Activated CD8-positive, alpha-beta T cell treated with anti-CD3 and anti-CD28 coated beads for 36 hours (primary cell): ENCODE data around the gene PKD2L1. TPM values are rescaled to one million over a fixed set of nuclear protein-coding genes. Genes with fewer than 3 reads are reported as not detected.

Experiments used
- ATAC-seq: fragments of 200-7000 bp; cut with Tn5 transposase; one replicate; pipeline ENCODE4 v1.10.0; 2021; ENCODE audit warnings: mild to moderate bottlenecking, moderate library complexity
- CTCF ChIA-PET: fragments of 350-600 bp; sonication (Branson Sonifier 250); formaldehyde crosslinking; loops from one replicate; lab custom pipeline; 2021; ENCODE audit warnings: antibody characterized with exemption; lab: Charles Lee
- POLR2A ChIA-PET: fragments of 350-600 bp; sonication (Branson Sonifier 250); formaldehyde crosslinking; loops from one replicate; lab custom pipeline; 2021; ENCODE audit warnings: antibody characterized with exemption; lab: Charles Lee
- DNase-seq: peaks from one replicate; pipeline ENCODE4 v3.0.0-alpha.2; 2020
- H3K27ac Mint-ChIP-seq: one replicate; pipeline ENCODE4 v1.8.0; 2021; ENCODE audit warnings: mild to moderate bottlenecking, mixed read lengths
- H3K27me3 Mint-ChIP-seq: one replicate; pipeline ENCODE4 v1.8.0; 2021; ENCODE audit warnings: mixed read lengths
- H3K36me3 Mint-ChIP-seq: one replicate; pipeline ENCODE4 v1.8.0; 2021; ENCODE audit warnings: low read depth, mixed read lengths
- H3K4me1 Mint-ChIP-seq: one replicate; pipeline ENCODE4 v1.8.0; 2021; ENCODE audit warnings: low read depth, mixed read lengths
- H3K4me3 Mint-ChIP-seq: one replicate; pipeline ENCODE4 v1.8.0; 2021; ENCODE audit warnings: mild to moderate bottlenecking, moderate library complexity, mixed read lengths
- H3K9me3 Mint-ChIP-seq: one replicate; pipeline ENCODE4 v1.8.0; 2021; ENCODE audit warnings: mixed read lengths
- intact Hi-C: fragments of 100-400 bp; cut with micrococcal nuclease; formaldehyde crosslinking; loops from one replicate; pipeline ENCODE4 v1.10.0; 2022
- total RNA-seq, 2 experiments: library from RNA; stranded (reverse); gene quantifications; one replicate each; pipeline ENCODE4 v1.2.3, GENCODE V29; 2021
- TF ChIP-seq, protein P1 (sequence below): fragments of 200-600 bp; IDR thresholded peaks from one replicate; pipeline ENCODE4 v1.8.0; 2022; ENCODE audit warnings: antibody characterized with exemption, mild to moderate bottlenecking

The PKD2L1 gene
- total RNA-seq, 2 experiments from 2014 or later: not detected

DNA sequence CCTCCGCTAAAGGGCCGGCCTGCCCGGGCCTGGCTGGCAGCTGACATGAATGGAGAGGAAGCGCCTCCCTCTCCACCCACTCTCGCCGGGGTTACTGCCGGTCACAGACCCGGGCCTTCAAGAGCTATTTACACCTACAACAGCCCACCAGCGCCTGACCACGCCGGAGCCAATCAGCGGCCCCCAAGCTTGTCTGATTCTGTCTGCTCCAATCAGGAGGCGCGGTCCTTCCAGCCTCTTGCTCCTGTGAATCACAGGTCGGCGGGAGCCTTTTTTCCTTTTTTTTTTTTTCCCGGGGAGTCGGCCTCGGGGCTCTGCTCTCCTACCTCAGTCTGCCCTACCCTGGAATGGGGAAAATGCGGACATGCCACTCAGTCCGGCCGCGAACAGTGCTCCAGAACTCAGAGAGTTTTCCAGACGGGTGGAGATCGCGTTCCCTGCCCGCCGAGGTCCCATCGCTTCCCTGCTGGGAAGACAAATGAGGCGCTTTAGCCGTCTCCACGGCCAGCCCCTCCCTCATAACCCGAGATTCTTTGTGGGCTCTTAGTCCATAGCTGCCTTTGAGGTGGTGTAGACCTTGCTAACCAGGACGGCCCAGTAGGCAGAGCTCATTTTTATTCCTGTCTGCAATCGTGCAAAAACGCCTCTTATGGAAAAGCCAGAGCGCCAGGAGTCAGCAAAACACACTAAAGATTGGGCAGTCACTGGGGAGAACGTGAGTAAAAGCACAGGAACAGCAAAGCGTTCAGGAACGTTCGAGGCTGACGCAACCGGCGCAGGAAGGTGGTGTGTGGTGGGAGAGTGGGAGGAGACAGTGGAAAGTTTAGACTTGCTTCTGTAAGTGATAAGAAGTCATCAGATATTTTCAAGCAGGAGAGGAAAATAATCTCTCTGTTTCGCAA lies 43.5 kb upstream of the PKD2L1 start:
- ATAC-seq (peak; percentile 83), DNase-seq (peak; percentile 100)
- Mint-ChIP-seq H3K4me3 (no peak overlapping the region), H3K4me1 (peaks cover 39% of the 10 kb centered on the region), H3K36me3 (peaks cover 11% of the 10 kb centered on the region), H3K9me3 (no peaks in the 10 kb centered on the region), H3K27ac (no peak overlapping the region), H3K27me3 (no peaks in the 10 kb centered on the region)
- intact Hi-C loops: loop anchor here (2.0 kb wide), 1 partner anchor 25 kb away; no protein-coding TSS in a partner anchor
- POLR2A ChIA-PET: interaction anchor here (0.6 to 4.1 kb wide), 22 partner anchors 8 to 641 kb away, joined by 3 to 32 read pairs (median 4); partner anchors contain the start of genes COX15, CUTC, HIF1AN and SCD
- CTCF ChIA-PET: interaction anchor here (0.7 to 1.8 kb wide), 10 partner anchors 10 to 145 kb away, joined by 3 to 11 read pairs (median 3); partner anchors contain the start of gene SCD
- TF ChIP-seq, protein P1, sequence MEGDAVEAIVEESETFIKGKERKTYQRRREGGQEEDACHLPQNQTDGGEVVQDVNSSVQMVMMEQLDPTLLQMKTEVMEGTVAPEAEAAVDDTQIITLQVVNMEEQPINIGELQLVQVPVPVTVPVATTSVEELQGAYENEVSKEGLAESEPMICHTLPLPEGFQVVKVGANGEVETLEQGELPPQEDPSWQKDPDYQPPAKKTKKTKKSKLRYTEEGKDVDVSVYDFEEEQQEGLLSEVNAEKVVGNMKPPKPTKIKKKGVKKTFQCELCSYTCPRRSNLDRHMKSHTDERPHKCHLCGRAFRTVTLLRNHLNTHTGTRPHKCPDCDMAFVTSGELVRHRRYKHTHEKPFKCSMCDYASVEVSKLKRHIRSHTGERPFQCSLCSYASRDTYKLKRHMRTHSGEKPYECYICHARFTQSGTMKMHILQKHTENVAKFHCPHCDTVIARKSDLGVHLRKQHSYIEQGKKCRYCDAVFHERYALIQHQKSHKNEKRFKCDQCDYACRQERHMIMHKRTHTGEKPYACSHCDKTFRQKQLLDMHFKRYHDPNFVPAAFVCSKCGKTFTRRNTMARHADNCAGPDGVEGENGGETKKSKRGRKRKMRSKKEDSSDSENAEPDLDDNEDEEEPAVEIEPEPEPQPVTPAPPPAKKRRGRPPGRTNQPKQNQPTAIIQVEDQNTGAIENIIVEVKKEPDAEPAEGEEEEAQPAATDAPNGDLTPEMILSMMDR: no peak

DNA sequence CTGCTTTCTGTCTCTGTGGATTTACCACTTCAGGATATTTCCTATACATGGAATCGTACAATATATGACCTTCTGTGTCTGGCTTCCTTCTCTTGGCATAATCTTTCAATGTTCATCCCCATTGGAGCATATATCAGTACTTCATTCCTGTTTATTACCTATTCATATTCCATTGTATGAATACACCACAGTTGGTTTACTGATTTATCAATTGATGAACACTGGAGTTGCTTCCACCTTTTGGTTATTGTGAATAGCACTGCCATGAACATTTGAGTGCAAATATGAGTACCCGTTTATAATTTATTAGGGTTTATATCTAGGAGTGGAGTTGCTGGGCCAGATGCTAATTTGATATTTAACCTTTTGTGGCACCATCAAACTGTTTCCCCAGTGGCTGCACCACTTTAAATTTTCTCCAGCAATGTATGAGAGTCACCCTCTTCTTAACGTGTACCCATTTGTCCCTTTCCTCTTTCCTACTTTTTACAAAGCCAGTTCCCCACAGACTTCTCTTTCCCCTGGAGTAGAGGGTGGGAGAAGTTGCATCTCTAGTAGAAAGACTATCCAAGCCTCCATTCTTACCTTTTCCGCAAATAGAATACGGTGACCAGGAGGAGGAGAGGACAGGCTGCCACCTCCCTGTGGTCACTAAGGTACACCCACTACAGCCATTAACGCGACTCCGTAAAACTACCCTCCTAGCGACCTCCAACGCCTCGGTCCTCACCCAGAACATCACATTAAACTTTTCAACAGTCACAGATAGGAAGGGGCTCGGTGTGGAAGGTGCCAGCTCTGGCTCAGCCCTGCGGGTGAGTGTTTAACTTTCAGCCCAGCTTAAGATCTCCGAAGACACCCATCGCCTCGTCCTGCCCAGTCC lies 42.6 kb upstream of the PKD2L1 start:
- no peak for DNase-seq
- POLR2A ChIA-PET: interaction anchor here (0.6 to 4.1 kb wide), 10 partner anchors 7 to 641 kb away, joined by 3 to 32 read pairs (median 4); partner anchors contain the start of genes COX15, CUTC, HIF1AN and SCD
- TF ChIP-seq, protein P1: no peak
- peaks cover 5% of the 10 kb centered on the region for H3K36me3 Mint-ChIP-seq
- H3K4me3 Mint-ChIP-seq: no peak overlapping the region
- H3K4me1 Mint-ChIP-seq: peaks cover 32% of the 10 kb centered on the region
- ATAC-seq: no peak
- no peaks in the 10 kb centered on the region for H3K9me3 Mint-ChIP-seq
- no peak overlapping the region for H3K27ac Mint-ChIP-seq
- CTCF ChIA-PET: interaction anchor here (0.7 to 1.8 kb wide), 5 partner anchors 11 to 146 kb away, joined by 3 to 11 read pairs (median 5); partner anchors contain the start of gene SCD
- intact Hi-C loops: loop anchor here (2.0 kb wide), 1 partner anchor 24 kb away; no protein-coding TSS in a partner anchor
- no peaks in the 10 kb centered on the region for H3K27me3 Mint-ChIP-seq

DNA sequence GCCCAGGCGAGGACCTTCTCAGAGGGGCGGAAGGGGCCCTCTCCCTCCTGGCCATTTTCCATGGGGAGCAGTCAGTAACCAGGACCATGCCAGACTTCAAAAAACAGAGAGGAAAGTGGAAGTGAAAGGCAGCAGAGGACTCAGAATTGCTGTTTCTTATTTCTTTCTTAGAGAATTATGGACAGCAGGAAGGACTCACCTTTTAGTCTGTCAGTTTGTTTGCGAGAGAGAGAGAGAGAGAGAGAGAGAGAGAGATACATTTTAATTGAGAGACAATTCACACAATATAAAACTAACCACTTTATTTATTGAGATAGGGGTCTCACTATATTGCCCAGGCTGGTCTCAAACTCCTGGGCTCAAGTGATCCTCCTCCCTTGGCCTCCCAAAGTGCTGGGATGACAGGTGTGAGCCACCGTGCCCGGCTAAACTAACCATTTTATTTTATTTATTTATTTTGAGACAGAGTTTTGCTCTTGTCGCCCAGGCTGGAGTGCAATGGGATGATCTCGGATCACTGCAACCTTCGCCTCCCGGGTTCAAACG lies 41.5 kb upstream of the PKD2L1 start:
- CTCF ChIA-PET: interaction anchor here (1.2 to 2.1 kb wide), 10 partner anchors 22 to 151 kb away, joined by 3 to 14 read pairs (median 6); partner anchors contain the start of gene SCD
- H3K4me1 Mint-ChIP-seq: peaks cover 26% of the 10 kb centered on the region
- H3K4me3 Mint-ChIP-seq: no peak overlapping the region
- TF ChIP-seq, protein P1: no peak
- H3K9me3 Mint-ChIP-seq: no peaks in the 10 kb centered on the region
- DNase-seq (no peak), ATAC-seq (no peak)
- intact Hi-C loops: loop anchor here (2.0 kb wide), 1 partner anchor 23 kb away; no protein-coding TSS in a partner anchor
- POLR2A ChIA-PET: interaction anchor here (0.8 to 3.4 kb wide), 8 partner anchors 9 to 137 kb away, joined by 3 to 28 read pairs (median 8); partner anchors contain the start of gene SCD
- H3K36me3 Mint-ChIP-seq: peaks cover 5% of the 10 kb centered on the region
- H3K27ac Mint-ChIP-seq: no peak overlapping the region
- no peaks in the 10 kb centered on the region for H3K27me3 Mint-ChIP-seq

DNA sequence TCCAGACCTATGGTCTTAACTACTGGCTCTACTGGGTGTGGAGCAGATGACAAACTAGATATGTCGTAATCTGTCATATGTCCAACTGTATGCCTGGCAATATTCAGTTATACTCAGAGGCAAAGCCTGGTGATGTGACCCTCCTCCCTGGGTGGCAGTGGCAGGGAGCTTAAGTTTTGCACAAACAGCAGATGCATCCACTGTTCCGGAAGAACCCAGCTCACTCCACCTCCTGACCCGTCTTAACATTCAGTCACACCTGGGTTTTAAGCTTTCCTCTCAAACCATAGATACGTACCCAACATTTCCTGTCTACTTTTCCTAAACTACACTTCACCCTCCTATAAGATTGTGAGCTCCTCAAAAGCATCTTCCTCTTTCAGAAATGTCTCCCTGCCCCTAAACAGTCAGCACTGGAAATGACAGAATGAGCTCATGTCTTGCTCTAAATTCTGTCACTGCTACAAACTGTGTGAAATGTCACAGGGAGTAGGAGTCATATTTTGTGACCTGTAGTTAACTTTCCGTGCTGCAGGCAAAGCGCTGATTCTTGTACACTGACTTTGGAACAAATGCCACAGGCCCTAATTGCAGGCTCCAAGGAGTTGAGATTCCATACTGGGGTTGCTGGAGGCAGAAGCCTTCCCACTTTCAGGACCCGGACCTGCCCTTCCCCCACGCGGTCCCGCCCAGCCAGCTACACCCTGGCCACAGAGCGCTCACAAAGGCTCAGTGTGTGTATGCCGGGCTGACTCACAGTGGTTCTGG lies 40.9 kb upstream of the PKD2L1 start:
- no peaks in the 10 kb centered on the region for H3K9me3 Mint-ChIP-seq

More for the DNA sequence above, 40.9 kb upstream of the PKD2L1 start:
- ATAC-seq (peak; percentile 62), DNase-seq (peak; percentile 80)
- TF ChIP-seq, protein P1: no peak
- Mint-ChIP-seq H3K4me1 (peaks cover 24% of the 10 kb centered on the region), H3K36me3 (peaks cover 5% of the 10 kb centered on the region), H3K4me3 (no peak overlapping the region), H3K27me3 (no peaks in the 10 kb centered on the region), H3K27ac (no peak overlapping the region)
- ChIA-PET POLR2A (interaction anchor here (0.8 to 3.4 kb wide), 10 partner anchors 9 to 139 kb away, joined by 3 to 28 read pairs (median 7); partner anchors contain the start of gene SCD), CTCF (interaction anchor here (0.8 to 2.1 kb wide), 13 partner anchors 21 to 152 kb away, joined by 3 to 14 read pairs (median 5); partner anchors contain the start of gene SCD)
- intact Hi-C loops: no loop called here
